ENCODE results near the gene ARHGAP26. TPM values are rescaled to one million over a fixed set of nuclear protein-coding genes. Genes with fewer than 3 reads are reported as not detected.

The ARHGAP26 gene
- total RNA-seq, 2 experiments from 2014 or later: 12.8 to 15.4 TPM

DNA sequence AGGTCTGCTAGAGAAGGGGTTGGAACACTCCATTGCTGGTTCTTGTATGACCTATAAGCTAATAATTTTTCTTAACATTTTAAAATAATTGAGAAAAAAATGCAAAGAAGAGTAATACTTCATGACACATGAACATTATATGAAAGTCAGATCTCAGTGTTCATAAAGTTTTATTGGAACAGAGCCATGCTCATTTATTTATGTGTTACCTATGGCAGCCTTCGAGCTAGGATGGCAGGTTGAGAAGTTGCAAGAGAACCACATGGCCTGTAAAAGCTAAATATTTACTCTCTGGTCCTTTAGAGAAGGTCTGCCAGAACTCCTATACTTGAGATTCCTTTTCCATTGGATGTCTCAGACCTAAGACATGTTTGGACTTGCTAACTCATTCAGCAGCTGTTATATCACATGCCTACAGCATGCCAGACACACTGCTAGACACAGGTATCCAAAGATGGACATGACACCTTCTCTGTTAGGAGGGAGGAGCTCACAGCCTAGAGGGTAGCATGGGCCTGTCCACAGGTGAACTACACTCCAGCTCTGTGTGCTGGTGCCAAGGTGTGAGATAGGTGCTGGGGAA, 304.3 kb downstream of the ARHGAP26 start:
- H3K27ac Mint-ChIP-seq: no peak overlapping the region

DNA sequence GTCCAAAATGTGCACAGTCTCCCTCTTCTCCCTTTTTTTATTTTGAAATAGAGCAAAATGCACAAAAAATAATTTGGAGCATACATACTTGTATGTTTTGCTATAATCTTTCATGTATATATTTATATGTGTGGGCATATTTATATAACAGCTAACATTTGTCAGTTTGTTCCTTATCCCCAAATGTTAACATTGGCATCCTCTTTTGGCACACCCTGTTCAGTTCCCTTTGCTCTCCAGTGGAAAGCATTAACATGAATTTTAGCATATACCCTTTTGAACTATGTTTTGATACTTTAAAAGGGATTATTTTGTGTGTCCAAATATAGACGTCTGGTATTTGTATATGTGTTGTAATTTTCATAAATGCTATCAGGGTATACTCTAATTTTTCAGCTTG, 306.2 kb downstream of the ARHGAP26 start:
- H3K4me3 Mint-ChIP-seq: no peak overlapping the region
- no peak for DNase-seq
- ChIA-PET CTCF (no interaction called here), POLR2A (no interaction called here)
- peaks cover 4% of the 10 kb centered on the region for H3K9me3 Mint-ChIP-seq (ENCODE audit: low read depth)
- H3K27me3 Mint-ChIP-seq: no peaks in the 10 kb centered on the region
- intact Hi-C loops (cut with DNase I, micrococcal nuclease): no loop called here
- H3K4me1 Mint-ChIP-seq: no peaks in the 10 kb centered on the region
- no peak for ATAC-seq
- peaks cover 3% of the 10 kb centered on the region for H3K36me3 Mint-ChIP-seq (ENCODE audit: low read depth)
- H3K27ac Mint-ChIP-seq: no peak overlapping the region

More for the DNA sequence above, 304.3 kb downstream of the ARHGAP26 start:
- ChIA-PET POLR2A (no interaction called here), CTCF (interaction anchor here (0.6 to 1.1 kb wide), 2 partner anchors 27 to 51 kb away, joined by 3 read pairs; no protein-coding TSS in a partner anchor)
- Mint-ChIP-seq H3K4me3 (no peak overlapping the region), H3K4me1 (no peaks in the 10 kb centered on the region), H3K9me3 (ENCODE audit: low read depth) (peaks cover 10% of the 10 kb centered on the region), H3K27me3 (no peaks in the 10 kb centered on the region), H3K36me3 (ENCODE audit: low read depth) (peaks cover 12% of the 10 kb centered on the region)
- no peak for DNase-seq
- ATAC-seq: no peak
- intact Hi-C loops (cut with DNase I, micrococcal nuclease): no loop called here

DNA sequence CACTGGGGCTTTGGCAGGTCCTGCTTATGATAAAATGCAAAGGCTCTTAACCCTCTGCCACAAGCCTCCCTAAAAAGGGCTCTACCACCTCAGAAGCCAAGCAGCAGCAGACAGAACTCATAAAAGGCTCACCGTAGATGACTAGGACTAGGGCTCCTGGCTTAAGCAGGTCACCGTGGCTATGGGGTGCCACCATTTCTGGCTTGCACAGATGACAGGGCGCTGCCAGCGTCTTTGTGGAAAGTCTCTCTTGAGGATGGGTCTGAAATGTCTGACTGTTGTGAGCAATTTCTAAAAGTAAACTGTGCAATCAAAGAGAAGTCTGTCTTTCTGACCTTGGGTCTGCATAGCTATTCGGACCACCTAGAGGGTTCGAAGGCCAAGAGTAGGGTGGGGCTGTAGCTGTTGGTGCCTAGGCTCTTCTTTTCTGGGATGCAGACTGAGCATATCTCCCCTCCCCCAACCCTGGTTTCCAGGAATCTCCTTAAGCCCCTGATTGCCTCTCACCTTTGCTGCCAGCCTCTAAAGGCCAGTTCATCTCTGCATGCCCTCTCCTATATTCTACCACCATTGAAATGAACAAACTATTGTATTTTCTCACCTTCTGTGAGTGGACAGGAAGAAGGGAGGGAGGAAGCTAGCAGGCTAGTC, 307.4 kb downstream of the ARHGAP26 start:
- Mint-ChIP-seq H3K27me3 (no peaks in the 10 kb centered on the region), H3K27ac (no peak overlapping the region), H3K36me3 (ENCODE audit: low read depth) (no peaks in the 10 kb centered on the region), H3K4me1 (no peaks in the 10 kb centered on the region), H3K9me3 (ENCODE audit: low read depth) (no peaks in the 10 kb centered on the region), H3K4me3 (no peak overlapping the region)
- ChIA-PET CTCF (no interaction called here), POLR2A (no interaction called here)
- intact Hi-C loops (cut with DNase I, micrococcal nuclease): no loop called here
- ATAC-seq (no peak), DNase-seq (no peak)

DNA sequence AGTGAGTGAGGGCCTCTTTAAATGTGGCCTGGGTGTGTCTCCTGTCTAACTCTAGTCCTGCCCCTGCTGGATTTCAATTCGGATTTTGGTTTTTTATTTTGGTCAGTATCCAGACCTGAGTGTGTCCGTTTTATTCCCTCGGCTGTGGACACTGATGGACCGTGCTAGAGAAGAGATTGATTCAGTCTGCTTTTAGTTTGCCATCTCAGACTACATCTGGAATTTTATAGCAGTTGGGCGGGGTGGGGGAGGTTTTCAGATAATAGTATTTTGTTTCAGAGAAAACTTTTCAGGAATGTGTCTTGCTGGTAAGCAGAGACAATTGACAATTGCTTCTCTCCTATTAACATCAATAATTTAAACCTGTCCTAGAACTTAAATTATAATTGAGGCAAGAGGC, 308.1 kb downstream of the ARHGAP26 start:
- CTCF ChIA-PET: no interaction called here
- POLR2A ChIA-PET: no interaction called here
- H3K27me3 Mint-ChIP-seq: no peaks in the 10 kb centered on the region

DNA sequence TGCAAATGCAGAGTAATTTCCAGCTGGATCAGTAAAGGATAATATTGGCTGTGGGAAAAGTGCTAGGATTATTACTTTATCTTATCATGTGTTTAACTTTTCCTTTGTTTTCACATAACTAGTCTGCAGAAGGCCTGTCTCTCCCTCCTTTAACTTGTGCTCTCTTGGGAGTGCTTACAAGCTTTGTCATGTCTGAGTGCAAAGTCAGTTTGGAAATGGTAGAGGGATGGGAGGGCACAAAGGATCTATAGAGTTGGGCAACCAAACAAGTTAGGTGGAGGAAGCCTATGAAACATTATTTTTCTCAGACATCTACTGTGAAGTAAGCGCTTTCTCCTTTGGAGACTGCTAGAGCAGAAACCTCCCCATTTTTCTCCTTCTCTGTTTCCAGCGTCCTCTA, 308.8 kb downstream of the ARHGAP26 start:
- intact Hi-C loops (cut with DNase I, micrococcal nuclease): no loop called here
- CTCF ChIA-PET: no interaction called here
- Mint-ChIP-seq H3K9me3 (ENCODE audit: low read depth) (no peaks in the 10 kb centered on the region), H3K27ac (no peak overlapping the region), H3K36me3 (ENCODE audit: low read depth) (no peaks in the 10 kb centered on the region), H3K4me3 (no peak overlapping the region), H3K27me3 (no peaks in the 10 kb centered on the region), H3K4me1 (no peaks in the 10 kb centered on the region)
- DNase-seq: no peak
- ATAC-seq: no peak
- POLR2A ChIA-PET: no interaction called here

More for the DNA sequence above, 308.1 kb downstream of the ARHGAP26 start:
- Mint-ChIP-seq H3K4me3 (no peak overlapping the region), H3K36me3 (ENCODE audit: low read depth) (no peaks in the 10 kb centered on the region), H3K27ac (no peak overlapping the region), H3K9me3 (ENCODE audit: low read depth) (no peaks in the 10 kb centered on the region), H3K4me1 (no peaks in the 10 kb centered on the region)
- DNase-seq (no peak), ATAC-seq (no peak)
- intact Hi-C loops (cut with DNase I, micrococcal nuclease): no loop called here

DNA sequence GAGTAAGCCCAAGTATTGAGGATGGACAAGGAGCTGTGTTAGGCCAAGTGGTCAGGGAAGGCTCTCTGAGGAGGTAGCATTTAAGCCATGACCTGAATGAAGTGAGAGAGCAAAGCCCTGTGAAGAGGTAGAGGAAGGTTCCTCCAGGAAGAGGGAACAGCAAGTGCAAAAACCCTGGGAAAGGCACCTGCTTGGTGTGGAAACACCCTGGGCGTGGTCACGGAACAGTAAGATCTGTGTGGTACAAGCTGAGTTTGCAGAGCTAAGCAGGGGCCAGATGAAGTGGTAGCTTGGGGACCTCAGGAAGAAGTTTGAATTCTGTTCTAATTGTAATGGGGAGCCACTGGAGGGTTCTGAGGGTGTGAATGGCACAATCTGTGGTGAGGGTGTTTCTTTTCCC, 310.2 kb downstream of the ARHGAP26 start:
- Mint-ChIP-seq H3K4me3 (no peak overlapping the region), H3K4me1 (no peaks in the 10 kb centered on the region), H3K36me3 (ENCODE audit: low read depth) (no peaks in the 10 kb centered on the region), H3K27ac (no peak overlapping the region), H3K9me3 (ENCODE audit: low read depth) (no peaks in the 10 kb centered on the region), H3K27me3 (no peaks in the 10 kb centered on the region)
- no peak for DNase-seq
- ChIA-PET POLR2A (no interaction called here), CTCF (interaction anchor here (0.7 kb wide), 1 partner anchor 112 kb away, joined by 3 read pairs; no protein-coding TSS in a partner anchor)
- intact Hi-C loops (cut with DNase I, micrococcal nuclease): no loop called here
- no peak for ATAC-seq

DNA sequence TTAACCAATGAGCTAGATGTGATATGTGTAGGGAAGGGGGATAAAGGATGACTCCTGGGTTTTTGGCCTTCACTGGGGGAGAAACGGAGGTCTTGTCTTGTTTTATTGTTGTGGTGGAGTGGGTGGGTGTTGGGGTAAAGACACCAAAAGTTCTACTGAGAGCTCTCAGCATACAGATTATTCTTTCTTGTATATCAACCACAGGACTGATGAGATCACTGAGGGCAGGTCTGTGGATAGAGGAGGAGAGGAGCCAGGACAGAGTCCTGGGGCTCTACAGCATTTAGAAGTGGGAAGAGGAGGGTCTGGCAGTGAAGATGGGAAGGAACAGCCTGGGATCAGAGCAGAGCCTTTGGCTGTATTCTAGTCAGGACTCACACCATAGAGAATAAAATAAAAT, 310.8 kb downstream of the ARHGAP26 start:
- ChIA-PET CTCF (no interaction called here), POLR2A (no interaction called here)
- H3K27ac Mint-ChIP-seq: no peak overlapping the region

DNA sequence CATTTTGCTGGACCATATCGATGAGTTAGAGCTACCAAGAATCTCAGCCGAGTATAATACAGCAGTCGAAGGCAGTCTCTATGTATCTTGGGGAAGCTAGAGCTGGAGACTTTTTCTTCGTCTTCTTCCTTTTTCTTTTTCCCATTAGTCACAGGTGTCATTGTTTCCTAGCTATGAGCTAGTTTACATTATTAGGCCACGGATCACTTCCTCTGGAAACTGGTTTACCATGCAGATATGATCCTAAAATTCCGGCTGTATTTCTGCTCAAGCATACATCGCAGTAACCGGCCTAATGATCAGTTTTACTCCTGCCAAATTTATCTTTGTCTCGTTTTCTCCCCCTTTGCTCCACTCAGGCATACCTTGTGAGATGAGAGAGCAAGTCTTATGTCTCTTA, 312.8 kb downstream of the ARHGAP26 start:
- H3K4me1 Mint-ChIP-seq: no peaks in the 10 kb centered on the region
- no peaks in the 10 kb centered on the region for H3K36me3 Mint-ChIP-seq (ENCODE audit: low read depth)
- ChIA-PET POLR2A (no interaction called here), CTCF (interaction anchor here (0.7 to 1.7 kb wide), 4 partner anchors 30 to 57 kb away, joined by 3 read pairs; no protein-coding TSS in a partner anchor)
- no peaks in the 10 kb centered on the region for H3K9me3 Mint-ChIP-seq (ENCODE audit: low read depth)
- ATAC-seq: no peak
- no peak for DNase-seq
- H3K27me3 Mint-ChIP-seq: no peaks in the 10 kb centered on the region
- H3K27ac Mint-ChIP-seq: no peak overlapping the region
- intact Hi-C loops (cut with DNase I, micrococcal nuclease): no loop called here
- H3K4me3 Mint-ChIP-seq: no peak overlapping the region

More for the DNA sequence above, 310.8 kb downstream of the ARHGAP26 start:
- no peaks in the 10 kb centered on the region for H3K36me3 Mint-ChIP-seq (ENCODE audit: low read depth)
- no peaks in the 10 kb centered on the region for H3K27me3 Mint-ChIP-seq
- no peak for ATAC-seq
- intact Hi-C loops (cut with DNase I, micrococcal nuclease): no loop called here
- no peaks in the 10 kb centered on the region for H3K9me3 Mint-ChIP-seq (ENCODE audit: low read depth)
- no peaks in the 10 kb centered on the region for H3K4me1 Mint-ChIP-seq
- H3K4me3 Mint-ChIP-seq: no peak overlapping the region
- no peak for DNase-seq

DNA sequence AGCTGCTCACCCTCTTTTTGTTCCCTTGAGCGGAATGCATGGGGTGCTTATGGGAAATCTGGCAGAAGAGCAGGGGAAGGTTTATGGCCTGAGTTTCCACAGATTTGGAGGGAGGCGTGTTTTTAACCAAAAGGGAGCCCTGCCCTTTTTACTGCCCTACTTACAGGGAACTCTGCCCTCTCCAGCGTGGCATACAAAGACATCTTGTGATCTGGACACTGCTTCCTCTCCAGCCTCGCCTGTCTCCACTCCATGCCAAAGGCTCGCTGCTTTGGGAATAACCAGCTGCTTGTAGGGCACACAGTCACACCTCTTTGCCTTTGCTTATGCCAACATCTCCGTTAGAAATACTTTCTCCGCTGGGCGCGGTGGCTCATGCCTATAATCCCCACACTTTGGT, 314.2 kb downstream of the ARHGAP26 start:
- intact Hi-C loops (cut with DNase I, micrococcal nuclease): no loop called here
- H3K27me3 Mint-ChIP-seq: no peaks in the 10 kb centered on the region
- DNase-seq (no peak), ATAC-seq (no peak)
- no peaks in the 10 kb centered on the region for H3K4me1 Mint-ChIP-seq
- no peak overlapping the region for H3K4me3 Mint-ChIP-seq
- H3K27ac Mint-ChIP-seq: no peak overlapping the region
- CTCF ChIA-PET: interaction anchor here (0.6 to 0.7 kb wide), 2 partner anchors 551 to 692 kb away, joined by 4 read pairs; no protein-coding TSS in a partner anchor
- H3K36me3 Mint-ChIP-seq (ENCODE audit: low read depth): no peaks in the 10 kb centered on the region
- POLR2A ChIA-PET: interaction anchor here (0.7 kb wide), 1 partner anchor 41 kb away, joined by 3 read pairs; no protein-coding TSS in a partner anchor
- H3K9me3 Mint-ChIP-seq (ENCODE audit: low read depth): no peaks in the 10 kb centered on the region

DNA sequence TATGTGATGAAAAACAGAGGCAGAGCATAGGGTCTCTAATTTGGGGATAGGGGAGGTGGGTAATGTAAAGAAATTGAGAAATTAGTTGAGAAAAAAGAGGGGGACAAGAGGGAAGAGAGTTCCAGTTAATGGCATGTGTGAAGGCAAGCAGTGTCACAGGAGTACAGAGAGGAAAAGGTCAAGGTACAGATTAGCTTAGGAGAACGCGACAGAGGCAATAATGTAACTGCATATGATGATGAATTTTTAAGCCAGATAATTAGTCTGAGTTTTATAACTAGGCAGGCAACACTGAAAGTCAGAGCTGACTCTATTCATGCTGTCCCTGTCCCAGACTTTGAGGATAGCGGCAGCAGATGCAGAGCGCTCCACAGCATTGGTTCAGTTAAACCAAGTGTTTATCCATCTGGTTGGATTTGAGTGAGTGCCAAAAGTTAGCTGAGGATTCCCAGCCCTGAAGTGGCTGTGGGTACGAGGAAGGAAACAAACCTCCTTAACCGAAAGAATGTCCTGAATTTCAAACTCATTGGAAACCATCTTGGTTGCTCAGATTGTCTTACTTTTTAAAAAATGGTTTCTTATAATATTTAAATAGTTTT, 315.2 kb downstream of the ARHGAP26 start:
- Mint-ChIP-seq H3K27me3 (no peaks in the 10 kb centered on the region), H3K9me3 (ENCODE audit: low read depth) (no peaks in the 10 kb centered on the region), H3K36me3 (ENCODE audit: low read depth) (no peaks in the 10 kb centered on the region), H3K4me3 (no peak overlapping the region), H3K27ac (no peak overlapping the region), H3K4me1 (no peaks in the 10 kb centered on the region)
- ATAC-seq (no peak), DNase-seq (no peak)
- intact Hi-C loops (cut with DNase I, micrococcal nuclease): no loop called here
- POLR2A ChIA-PET: no interaction called here
- CTCF ChIA-PET: no interaction called here

DNA sequence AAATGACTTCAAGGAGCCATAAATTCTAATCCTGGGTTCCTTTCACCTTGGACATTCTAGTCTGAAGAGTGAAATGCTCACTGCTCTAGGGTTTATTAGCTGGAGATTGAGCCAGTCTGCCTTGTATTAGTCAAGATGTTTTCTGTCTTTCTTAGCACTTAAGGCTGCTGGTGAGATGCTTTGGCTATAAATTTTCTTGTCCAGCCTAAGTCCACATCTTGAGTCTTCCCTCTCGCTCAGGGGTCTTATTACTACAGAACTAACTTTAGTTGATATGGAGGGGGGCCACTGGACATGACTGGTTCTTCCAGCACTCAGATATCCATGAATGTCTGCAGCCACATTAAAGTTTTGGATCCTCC, 316.4 kb downstream of the ARHGAP26 start:
- POLR2A ChIA-PET: no interaction called here
- H3K27ac Mint-ChIP-seq: no peak overlapping the region
- H3K36me3 Mint-ChIP-seq (ENCODE audit: low read depth): no peaks in the 10 kb centered on the region

DNA sequence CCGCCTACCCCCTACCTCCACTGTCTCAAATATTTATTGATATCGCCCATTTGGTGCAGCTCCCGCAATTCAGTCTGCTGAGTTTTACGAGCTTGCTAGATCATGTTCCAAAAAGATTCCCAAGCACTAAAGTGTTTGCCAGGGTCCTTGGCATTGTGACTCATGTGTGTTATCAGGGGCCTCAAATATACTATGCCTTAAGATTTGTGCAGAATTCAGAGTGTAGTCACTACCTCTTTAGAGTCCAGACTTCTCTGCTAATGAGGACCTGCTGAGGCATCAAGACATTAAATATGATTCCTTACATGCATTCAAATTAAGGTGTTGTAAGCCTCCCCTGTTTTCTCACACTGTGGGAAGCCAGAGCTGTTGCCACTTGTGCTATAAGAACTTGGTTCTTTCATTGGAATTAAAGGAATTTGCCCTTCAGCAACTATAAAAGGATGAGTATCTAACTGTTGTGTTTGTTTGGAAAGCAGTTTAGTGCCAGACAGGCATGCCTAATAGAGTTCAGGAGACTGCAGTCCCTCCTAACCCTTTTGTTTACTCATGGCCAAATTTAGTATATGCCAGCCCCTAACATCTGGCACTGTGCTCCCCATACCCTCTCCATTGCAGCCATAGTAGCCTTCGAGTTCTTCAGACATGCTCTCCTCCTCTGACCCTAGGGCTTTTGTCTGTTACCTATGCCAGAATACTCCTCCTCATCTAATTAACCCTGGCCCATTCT, 316.9 kb downstream of the ARHGAP26 start:
- peaks cover 6% of the 10 kb centered on the region for H3K4me1 Mint-ChIP-seq
- ChIA-PET CTCF (no interaction called here), POLR2A (no interaction called here)
- intact Hi-C loops (cut with DNase I, micrococcal nuclease): no loop called here
- H3K4me3 Mint-ChIP-seq: no peak overlapping the region
- DNase-seq: no peak
- no peaks in the 10 kb centered on the region for H3K9me3 Mint-ChIP-seq (ENCODE audit: low read depth)
- H3K27ac Mint-ChIP-seq: no peak overlapping the region
- H3K36me3 Mint-ChIP-seq (ENCODE audit: low read depth): no peaks in the 10 kb centered on the region
- ATAC-seq: no peak
- H3K27me3 Mint-ChIP-seq: no peaks in the 10 kb centered on the region

More for the DNA sequence above, 316.4 kb downstream of the ARHGAP26 start:
- Mint-ChIP-seq H3K4me3 (no peak overlapping the region), H3K4me1 (peaks cover 6% of the 10 kb centered on the region), H3K27me3 (no peaks in the 10 kb centered on the region), H3K9me3 (ENCODE audit: low read depth) (no peaks in the 10 kb centered on the region)
- intact Hi-C loops (cut with DNase I, micrococcal nuclease): no loop called here
- CTCF ChIA-PET: no interaction called here
- DNase-seq: no peak
- no peak for ATAC-seq
